H9 (cell line): Measurements from ENCODE around the gene PIK3CD. TPM values are rescaled to one million over a fixed set of nuclear protein-coding genes. Genes with fewer than 3 reads are reported as not detected.

Experiments used
- DNase-seq: peaks from one replicate; pipeline ENCODE4 v3.0.0-alpha.2; 2017
- H2AFZ ChIP-seq: one replicate; pipeline ENCODE4 v1.6.1; 2013; ENCODE audit warnings: mild to moderate bottlenecking, low read length, control low read depth, moderate library complexity
- H2AK5ac ChIP-seq: 2 replicates; pipeline ENCODE4 v1.6.1; 2013; ENCODE audit warnings: low read length, control low read depth, mixed read lengths; ENCODE audit not compliant: insufficient read length
- H2BK120ac ChIP-seq: one replicate; pipeline ENCODE4 v1.6.1; 2013; ENCODE audit warnings: low read depth, mild to moderate bottlenecking, low read length, control low read depth, inconsistent platforms; ENCODE audit not compliant: poor library complexity, severe bottlenecking
- H2BK12ac ChIP-seq: 2 replicates; pipeline ENCODE4 v1.6.1; 2013; ENCODE audit warnings: low read length, control low read depth, mixed read lengths, low read depth; ENCODE audit not compliant: insufficient read length
- H2BK15ac ChIP-seq: 2 replicates; pipeline ENCODE4 v1.6.1; 2013; ENCODE audit warnings: low read depth, low read length, control low read depth
- H2BK20ac ChIP-seq: one replicate; pipeline ENCODE4 v1.6.1; 2013; ENCODE audit warnings: low read depth, mild to moderate bottlenecking, low read length, control low read depth, inconsistent platforms; ENCODE audit not compliant: poor library complexity, severe bottlenecking
- H2BK5ac ChIP-seq: 2 replicates; pipeline ENCODE4 v1.6.1; 2013; ENCODE audit warnings: low read length, control low read depth, mixed read lengths; ENCODE audit not compliant: insufficient read length
- H3K14ac ChIP-seq: 2 replicates; pipeline ENCODE4 v1.6.1; 2013; ENCODE audit warnings: low read length, control low read depth; ENCODE audit not compliant: insufficient read depth
- H3K18ac ChIP-seq: 2 replicates; pipeline ENCODE4 v1.6.1; 2013; ENCODE audit warnings: low read depth, mild to moderate bottlenecking, mixed read lengths, low read length, control low read depth; ENCODE audit not compliant: insufficient read length
- H3K23ac ChIP-seq: 2 replicates; pipeline ENCODE4 v1.6.1; 2013; ENCODE audit warnings: low read length, control low read depth, mixed read lengths, low read depth; ENCODE audit not compliant: insufficient read length
- H3K23me2 ChIP-seq: 2 replicates; pipeline ENCODE4 v1.6.1; 2013; ENCODE audit warnings: low read depth, mild to moderate bottlenecking, mixed read lengths, low read length, control low read depth; ENCODE audit not compliant: insufficient read length, poor library complexity, severe bottlenecking
- H3K27ac ChIP-seq: 2 replicates; pipeline ENCODE4 v1.5.1; 2013; ENCODE audit warnings: low read length, control low read depth, mixed read lengths, low read depth; ENCODE audit not compliant: insufficient read length
- H3K27me3 ChIP-seq: 2 replicates; pipeline ENCODE4 v1.6.1; 2013; ENCODE audit warnings: low read length, control low read depth, inconsistent platforms; ENCODE audit not compliant: insufficient read depth
- H3K4ac ChIP-seq: 2 replicates; pipeline ENCODE4 v1.6.1; 2013; ENCODE audit warnings: low read depth, mild to moderate bottlenecking, control low read depth, inconsistent platforms, low read length, moderate library complexity
- H3K4me1 ChIP-seq: 2 replicates; pipeline ENCODE4 v1.6.1; 2013; ENCODE audit warnings: low read length, control low read depth, inconsistent platforms; ENCODE audit not compliant: insufficient read depth
- H3K4me2 ChIP-seq: 2 replicates; pipeline ENCODE4 v1.6.1; 2013; ENCODE audit warnings: low read length, control low read depth, mixed read lengths; ENCODE audit not compliant: insufficient read length, insufficient read depth
- H3K56ac ChIP-seq: 2 replicates; pipeline ENCODE4 v1.6.1; 2013; ENCODE audit warnings: low read depth, mild to moderate bottlenecking, mixed read lengths, low read length, control low read depth; ENCODE audit not compliant: insufficient read length
- H3K79me1 ChIP-seq: 2 replicates; pipeline ENCODE4 v1.6.1; 2013; ENCODE audit warnings: low read depth, mild to moderate bottlenecking, moderate library complexity, low read length, control low read depth, inconsistent platforms; ENCODE audit not compliant: insufficient read depth, poor library complexity, severe bottlenecking
- H3K79me2 ChIP-seq: 2 replicates; pipeline ENCODE4 v1.6.1; 2013; ENCODE audit warnings: low read length, control low read depth, inconsistent platforms; ENCODE audit not compliant: insufficient read depth
- H3K9ac ChIP-seq: 2 replicates; pipeline ENCODE4 v1.6.1; 2013; ENCODE audit warnings: low read length, control low read depth, mixed read lengths; ENCODE audit not compliant: insufficient read length; ENCODE audit errors: extremely low read depth
- H3K9me3 ChIP-seq: one replicate; pipeline ENCODE4 v1.6.1; 2013; ENCODE audit warnings: low read depth, low read length, inconsistent platforms; ENCODE audit not compliant: control insufficient read depth
- H3T11ph ChIP-seq: one replicate; pipeline ENCODE4 v1.6.1; 2013; ENCODE audit warnings: mild to moderate bottlenecking, low read length, control low read depth, inconsistent platforms
- H4K20me1 ChIP-seq: one replicate; pipeline ENCODE4 v1.6.1; 2013; ENCODE audit not compliant: control insufficient read depth, insufficient read length, insufficient read depth
- H4K5ac ChIP-seq: 2 replicates; pipeline ENCODE4 v1.6.1; 2013; ENCODE audit warnings: low read depth, mild to moderate bottlenecking, mixed read lengths, low read length, control low read depth; ENCODE audit not compliant: insufficient read length
- H4K8ac ChIP-seq: replicated peaks from 2 replicates; pipeline ENCODE4 v1.6.1; 2013; ENCODE audit warnings: low read length, control low read depth, mixed read lengths, low read depth; ENCODE audit not compliant: insufficient read length
- H4K91ac ChIP-seq: 2 replicates; pipeline ENCODE4 v1.6.1; 2013; ENCODE audit warnings: low read depth, mild to moderate bottlenecking, moderate library complexity, mixed read lengths, low read length, control low read depth; ENCODE audit not compliant: insufficient read length
- H3K27ac Mint-ChIP-seq, 3 experiments: 2 replicates in 2 of 3; 3 replicates in 1 of 3; pipeline ENCODE4 v1.8.0; 2020 to 2021; ENCODE audit warnings: mixed read lengths in 3 of 3, mild to moderate bottlenecking in 1 of 3, moderate library complexity in 1 of 3
- H3K27me3 Mint-ChIP-seq: 2 replicates; pipeline ENCODE4 v1.8.0; 2021; ENCODE audit warnings: low read depth, mild to moderate bottlenecking, moderate library complexity, mixed read lengths
- H3K36me3 Mint-ChIP-seq, 3 experiments: 2 replicates in 2 of 3; 3 replicates in 1 of 3; pipeline ENCODE4 v1.8.0; 2020 to 2021; ENCODE audit warnings: low read depth in 3 of 3, mixed read lengths in 3 of 3; ENCODE audit not compliant: insufficient read depth in 1 of 3
- H3K4me1 Mint-ChIP-seq, 2 experiments: 2 replicates each; pipeline ENCODE4 v1.8.0; 2020; ENCODE audit warnings: mixed read lengths in 2 of 2
- H3K4me3 Mint-ChIP-seq, 2 experiments: 2 replicates in 1 of 2; 3 replicates in 1 of 2; pipeline ENCODE4 v1.8.0; 2020 to 2021; ENCODE audit warnings: mild to moderate bottlenecking in 2 of 2, mixed read lengths in 2 of 2, moderate library complexity in 1 of 2
- H3K9me3 Mint-ChIP-seq, 2 experiments: 2 replicates in 1 of 2; 3 replicates in 1 of 2; pipeline ENCODE4 v1.8.0; 2020; ENCODE audit warnings: mild to moderate bottlenecking in 2 of 2, mixed read lengths in 2 of 2, moderate library complexity in 1 of 2
- CTCF ChIP-seq: fragments of 200-600 bp; sonication (generic); conservative IDR thresholded peaks from 3 replicates; pipeline ENCODE4 v1.8.0; 2021; ENCODE audit warnings: antibody characterized with exemption, mild to moderate bottlenecking
- WGBS: extraction: QIAGEN DNeasy Blood & Tissue Kit; methylation state at CpG from one replicate; pipeline ENCODE4 v1.1.7; 2013; ENCODE audit warnings: missing lambda C conversion rate, low lambda C conversion rate, mixed read lengths; ENCODE audit not compliant: insufficient read length; ENCODE audit errors: extremely low coverage; 5-methylcytosine and 5-hydroxymethylcytosine counted together
- total RNA-seq: library from RNA; stranded (reverse); gene quantifications from 2 replicates; pipeline ENCODE4 v1.2.1, GENCODE V29; 2021

Gene PIK3CD
- total RNA-seq, 1 experiment from 2014 or later = 10.0 TPM

DNA sequence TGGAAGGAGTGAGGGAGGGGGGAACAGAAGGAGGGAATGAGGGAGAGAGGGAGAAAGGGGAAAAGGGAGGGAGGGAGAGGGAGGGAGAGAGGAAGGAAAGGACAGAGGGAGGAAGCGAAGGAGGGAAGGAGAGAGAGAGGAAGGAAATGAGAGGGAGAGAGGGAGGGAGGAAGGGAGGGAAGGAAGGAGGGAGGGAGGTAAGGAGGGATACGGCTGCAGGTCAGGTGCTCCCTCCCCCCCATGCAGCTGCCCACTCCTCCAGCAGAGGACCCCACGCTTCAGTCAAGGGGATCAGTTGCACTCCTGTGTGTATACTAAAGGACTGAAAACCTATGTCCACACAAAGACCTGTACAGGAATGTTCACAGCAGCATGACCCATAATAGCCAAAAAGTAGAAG, 117.5 kb downstream of the PIK3CD start:
- no peaks in the 10 kb centered on the region for H4K20me1 ChIP-seq
- no peak overlapping the region for H3T11ph ChIP-seq
- WGBS = no CpG with 5 or more reads among the region's 3 CpGs
- no peak for TF ChIP-seq CTCF
- no peak overlapping the region for H3K9ac ChIP-seq
- no peak overlapping the region for H3K56ac ChIP-seq
- no peak overlapping the region for H3K23ac ChIP-seq
- H3K79me2 ChIP-seq = no peaks in the 10 kb centered on the region; the same call in 1 of the 2 replicates
- DNase-seq = no peak
- no peak overlapping the region for H3K27ac ChIP-seq
- Mint-ChIP-seq H3K4me1 (peaks cover 11 to 25% of the 10 kb centered on the region in 2 experiments), H3K27me3 (no peaks in the 10 kb centered on the region), H3K36me3 (peaks cover 13 to 27% (median 24%) of the 10 kb centered on the region in 3 experiments; a peak in 6 of 7 replicates), H3K4me3 (no peak overlapping the region), H3K27ac (peak overlapping the region in 1 of 3 experiments; percentile 81; a peak in 2 of 7 replicates), H3K9me3 (no peaks in the 10 kb centered on the region)
- no peak overlapping the region for H2BK12ac ChIP-seq
- H2AK5ac ChIP-seq = no peak overlapping the region
- H3K23me2 ChIP-seq = no peaks in the 10 kb centered on the region
- H3K9me3 ChIP-seq = no peaks in the 10 kb centered on the region
- no peak overlapping the region for H2BK15ac ChIP-seq
- H3K79me1 ChIP-seq = no peaks in the 10 kb centered on the region
- no peak overlapping the region for H3K4ac ChIP-seq
- H3K14ac ChIP-seq = no peak overlapping the region
- H2AFZ ChIP-seq = no peak overlapping the region
- no peak overlapping the region for H2BK5ac ChIP-seq
- no peak overlapping the region for H4K5ac ChIP-seq
- H2BK20ac ChIP-seq = no peak overlapping the region
- H4K91ac ChIP-seq = no peak overlapping the region
- no peak overlapping the region for H2BK120ac ChIP-seq
- H3K4me2 ChIP-seq = no peak overlapping the region
- H3K4me1 ChIP-seq = peaks cover 5% of the 10 kb centered on the region; the same call in 1 of the 2 replicates
- no peaks in the 10 kb centered on the region for H3K27me3 ChIP-seq
- no peak overlapping the region for H3K18ac ChIP-seq
- H4K8ac ChIP-seq = no peak overlapping the region
